ENCODE measurements around the gene CA9.

CA9 gene

GRCh38 chr9:35657546-35658136 lies 16.1 kb upstream of the CA9 start, which contains the start of gene RMRP:
TSS of gene RMRP (minus strand) at chr9:35658019.
- peak within 1 kb of the TSS; percentile 83 for H3K4me3 ChIP-seq (ENCODE audit: low read depth, low read length)
- peak; percentile 21 for TF ChIP-seq CTCF (IDR thresholded peaks at IDR 0.05; ENCODE audit: low read depth, low read length, missing control alignments)
- DNase-seq (ENCODE audit: low read depth) = peak; percentile 98

GRCh38 chr9:35658137-35658967 lies 15.4 kb upstream of the CA9 start, which contains the start of gene CCDC107:
TSS of gene CCDC107 (plus strand) at chr9:35658292. CDS start at chr9:35658380, 88 bp downstream.
- peak within 1 kb of the TSS; percentile 83 for H3K4me3 ChIP-seq (ENCODE audit: low read depth, low read length)
- DNase-seq (ENCODE audit: low read depth) = no peak
- TF ChIP-seq CTCF (IDR thresholded peaks at IDR 0.05; ENCODE audit: low read depth, low read length, missing control alignments) = peak; percentile 67

- peak overlapping the region; percentile 83 for H3K4me3 ChIP-seq (ENCODE audit: low read depth, low read length)
- no peak for TF ChIP-seq CTCF (IDR thresholded peaks at IDR 0.05; ENCODE audit: low read depth, low read length, missing control alignments)
- DNase-seq (ENCODE audit: low read depth) = no peak
Observed at GRCh38 chr9:35658968-35659220, 14.8 kb upstream of the CA9 start.

GRCh38 chr9:35659340-35659739 lies 14.4 kb upstream of the CA9 start:
- peak overlapping the region; percentile 83 for H3K4me3 ChIP-seq (ENCODE audit: low read depth, low read length)
- no peak for TF ChIP-seq CTCF (IDR thresholded peaks at IDR 0.05; ENCODE audit: low read depth, low read length, missing control alignments)
- DNase-seq (ENCODE audit: low read depth) = no peak

GRCh38 chr9:35660966-35661415 lies 12.7 kb upstream of the CA9 start:
- TF ChIP-seq CTCF (IDR thresholded peaks at IDR 0.05; ENCODE audit: low read depth, low read length, missing control alignments) = no peak
- DNase-seq (ENCODE audit: low read depth) = no peak
- H3K4me3 ChIP-seq (ENCODE audit: low read depth, low read length) = no peak overlapping the region

- no peak for TF ChIP-seq CTCF (IDR thresholded peaks at IDR 0.05; ENCODE audit: low read depth, low read length, missing control alignments)
- no peak overlapping the region for H3K4me3 ChIP-seq (ENCODE audit: low read depth, low read length)
- no peak for DNase-seq (ENCODE audit: low read depth)
Observed at GRCh38 chr9:35661756-35662350, 11.9 kb upstream of the CA9 start.
